NCI-H146 treated with DMSO at 0.1 percent for 48 hours (cell line): ENCODE data around the gene ITK.
A peak's percentile ranks its signal among the peaks of the same experiment; 100 is the strongest.

Source experiments
- DNase-seq: peaks from one replicate; lab custom pipeline; 2025; ENCODE audit not compliant: unreplicated experiment; lab: John Stamatoyannopoulos, UW

Gene ITK

DNA sequence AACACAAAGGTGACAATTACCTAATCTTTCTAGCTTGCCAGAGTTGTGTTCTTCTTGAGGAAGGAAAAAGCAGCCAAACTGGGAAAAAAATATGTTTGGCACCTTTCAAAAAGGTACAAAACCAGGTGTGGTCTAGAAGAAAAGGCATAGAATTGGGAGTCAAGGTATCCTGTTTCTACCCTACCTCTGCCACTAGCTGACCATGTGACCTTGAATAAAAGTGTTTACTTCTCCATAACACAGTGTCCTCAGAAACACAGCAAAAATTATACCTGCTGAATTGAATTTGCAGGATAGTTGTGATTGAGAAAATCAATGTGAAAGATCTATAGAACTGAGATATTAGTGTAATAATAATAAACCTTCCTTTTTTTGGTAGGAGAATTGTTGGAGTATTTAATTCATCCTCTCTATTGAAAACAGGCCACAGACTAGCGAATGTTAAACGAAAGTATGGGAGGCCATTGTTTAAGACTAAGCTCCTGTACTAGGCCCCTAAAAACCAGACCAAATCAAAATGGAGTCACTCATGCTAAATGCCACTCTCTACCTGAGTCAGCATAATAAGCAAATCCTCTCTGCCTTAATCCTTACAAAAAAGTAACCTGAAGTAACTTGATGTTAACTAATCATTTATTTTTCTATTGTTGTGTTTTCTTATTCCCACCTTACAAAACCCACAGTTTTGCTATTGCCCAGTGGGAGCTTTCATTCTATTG is 97.8 kb downstream of the ITK start:
- no peak for DNase-seq

DNA sequence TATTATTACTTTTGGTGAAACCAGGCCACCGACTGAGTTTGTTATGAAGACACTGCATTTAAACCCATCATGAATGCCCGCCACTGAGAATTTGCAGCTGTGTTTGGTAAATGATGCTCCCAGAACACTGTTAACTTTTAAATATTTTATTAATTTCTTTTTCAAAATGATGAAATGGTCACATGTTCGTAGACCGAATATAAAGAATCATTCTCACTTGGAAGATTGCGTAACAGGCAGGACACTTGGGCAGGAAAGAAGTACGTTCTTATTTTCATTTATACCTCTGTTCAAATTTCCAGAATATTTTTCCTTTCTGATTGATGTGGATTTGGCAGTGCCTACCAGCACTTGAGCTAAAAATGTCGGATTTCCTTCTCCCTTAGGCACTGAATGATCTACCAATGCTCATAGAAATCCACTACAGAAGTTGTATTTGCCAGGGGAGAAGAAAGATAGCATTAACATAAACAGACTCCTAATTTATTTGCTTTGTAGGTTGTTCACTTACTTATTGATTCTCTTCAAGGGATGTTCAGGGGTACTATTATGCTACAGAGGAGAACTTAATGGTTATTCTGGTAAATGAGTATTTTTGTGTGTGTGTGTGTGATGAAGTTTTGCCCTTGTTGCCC is 99.1 kb downstream of the ITK start:
- DNase-seq, result no peak

- DNase-seq, result no peak
These were observed 100.3 kb downstream of the ITK start for GRCh38 chr5:157280927-157281326.

GRCh38 chr5:157282150-157282549 is 101.5 kb downstream of the ITK start:
- no peak for DNase-seq

DNA sequence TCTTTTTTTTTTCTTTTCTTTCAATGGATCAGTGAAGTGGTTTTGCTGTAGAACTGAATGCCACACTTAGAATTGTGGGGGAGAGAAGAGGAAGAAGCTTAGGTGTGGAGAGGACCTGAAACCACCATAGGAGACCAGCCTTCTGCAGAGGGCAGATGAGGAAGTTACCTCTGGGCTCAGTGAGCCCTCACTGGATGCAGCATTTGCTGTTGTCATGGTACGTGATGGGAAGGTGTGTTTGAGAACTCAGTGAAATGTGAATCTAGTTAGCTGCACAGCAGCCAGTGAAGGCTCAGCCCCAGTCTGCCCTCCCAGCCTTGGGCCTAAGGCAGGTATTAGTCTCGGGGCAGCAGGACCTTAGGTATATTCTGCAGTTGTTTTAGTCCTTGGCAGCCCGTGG is 102.8 kb downstream of the ITK start:
- DNase-seq, result no peak

DNA sequence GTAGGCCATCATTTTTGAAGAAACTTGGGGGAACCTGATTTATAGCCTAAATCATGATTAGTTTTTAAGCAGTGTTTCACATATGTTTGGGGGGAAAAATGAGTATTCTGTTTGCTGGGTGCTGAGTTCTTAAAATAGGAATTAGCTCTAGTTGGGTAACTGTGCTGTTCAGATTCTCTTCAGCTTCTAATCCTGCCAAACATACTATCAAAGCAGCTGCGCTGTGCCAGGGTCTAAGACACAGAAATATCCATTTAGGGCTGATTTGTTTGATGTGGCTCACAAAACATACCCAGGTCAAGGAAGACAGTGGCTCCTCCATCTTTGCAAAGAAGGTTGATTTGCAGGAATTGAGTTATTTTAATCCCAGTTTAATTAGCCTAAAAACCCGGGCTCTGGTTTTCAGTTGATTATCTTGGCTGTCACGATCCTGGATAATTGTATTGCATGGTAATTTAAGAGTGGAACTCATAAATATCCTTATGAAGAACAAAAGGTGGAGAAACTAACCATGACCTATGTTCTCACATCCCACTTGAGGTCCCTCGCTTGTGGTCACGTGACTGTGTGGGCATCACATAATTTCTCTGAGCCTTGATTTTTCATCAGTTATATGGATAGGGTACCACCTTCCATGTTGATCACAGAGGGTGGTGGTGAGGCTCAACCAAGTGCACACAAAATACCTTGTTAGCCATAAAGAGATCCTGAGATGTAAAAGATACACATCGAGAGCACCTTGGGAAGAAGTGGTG is 104.0 kb downstream of the ITK start:
- DNase-seq, result no peak

- no peak for DNase-seq
These were observed 104.8 kb downstream of the ITK start for GRCh38 chr5:157285310-157286035.

DNA sequence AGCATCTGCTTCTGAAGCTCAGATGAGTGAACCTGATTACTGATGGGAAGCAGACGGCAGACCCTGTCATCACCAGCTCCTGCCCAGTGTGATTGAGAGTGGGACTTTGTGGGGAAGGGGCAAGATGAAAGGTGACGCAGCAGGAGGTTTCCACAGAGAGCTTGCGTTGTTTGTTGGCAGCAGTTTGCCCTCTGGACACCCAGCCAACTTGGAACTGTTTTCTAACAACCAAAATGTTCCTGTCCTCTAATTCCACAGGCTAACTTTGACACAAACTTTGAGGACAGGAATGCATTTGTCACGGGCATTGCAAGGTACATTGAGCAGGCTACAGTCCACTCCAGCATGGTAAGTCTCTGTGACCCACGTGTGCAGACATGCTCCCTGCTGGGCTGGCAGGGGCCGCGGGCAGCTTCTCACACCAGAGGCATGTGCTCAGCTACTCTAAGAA is 106.1 kb downstream of the ITK start:
- no peak for DNase-seq

- DNase-seq, result no peak
These were observed 107.9 kb downstream of the ITK start for GRCh38 chr5:157288405-157289163.

DNA sequence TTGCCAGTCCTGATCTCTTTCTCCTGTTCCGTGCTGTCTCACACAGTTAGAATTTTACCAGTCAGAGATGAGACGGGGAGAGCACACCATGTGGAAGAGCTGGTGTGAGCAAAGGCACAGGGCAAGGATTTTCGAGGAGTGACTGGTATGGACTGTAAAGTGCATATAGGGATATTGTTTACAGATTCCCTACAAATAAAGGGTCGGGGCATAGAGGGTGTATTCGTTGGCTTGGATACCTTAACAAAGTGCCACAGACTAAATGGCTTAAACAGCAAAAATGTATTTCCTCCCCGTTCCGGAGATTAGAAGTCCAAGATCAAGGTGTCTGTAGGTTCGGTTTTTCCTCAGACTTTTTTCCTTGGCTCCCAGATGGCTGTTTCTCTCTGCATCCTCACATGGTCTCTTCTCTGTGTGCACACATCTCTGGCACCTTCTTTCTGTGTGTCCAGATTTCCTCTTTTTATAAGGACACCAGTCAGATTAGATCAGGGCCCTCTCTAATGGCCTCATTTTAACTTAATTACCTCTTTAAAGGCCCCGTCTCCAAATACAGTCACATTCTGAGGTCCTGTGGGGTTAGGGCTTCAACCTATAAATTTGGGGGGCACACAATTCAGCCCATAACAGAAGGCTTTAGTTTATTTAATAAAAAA is 108.7 kb downstream of the ITK start:
- DNase-seq, result no peak

DNA sequence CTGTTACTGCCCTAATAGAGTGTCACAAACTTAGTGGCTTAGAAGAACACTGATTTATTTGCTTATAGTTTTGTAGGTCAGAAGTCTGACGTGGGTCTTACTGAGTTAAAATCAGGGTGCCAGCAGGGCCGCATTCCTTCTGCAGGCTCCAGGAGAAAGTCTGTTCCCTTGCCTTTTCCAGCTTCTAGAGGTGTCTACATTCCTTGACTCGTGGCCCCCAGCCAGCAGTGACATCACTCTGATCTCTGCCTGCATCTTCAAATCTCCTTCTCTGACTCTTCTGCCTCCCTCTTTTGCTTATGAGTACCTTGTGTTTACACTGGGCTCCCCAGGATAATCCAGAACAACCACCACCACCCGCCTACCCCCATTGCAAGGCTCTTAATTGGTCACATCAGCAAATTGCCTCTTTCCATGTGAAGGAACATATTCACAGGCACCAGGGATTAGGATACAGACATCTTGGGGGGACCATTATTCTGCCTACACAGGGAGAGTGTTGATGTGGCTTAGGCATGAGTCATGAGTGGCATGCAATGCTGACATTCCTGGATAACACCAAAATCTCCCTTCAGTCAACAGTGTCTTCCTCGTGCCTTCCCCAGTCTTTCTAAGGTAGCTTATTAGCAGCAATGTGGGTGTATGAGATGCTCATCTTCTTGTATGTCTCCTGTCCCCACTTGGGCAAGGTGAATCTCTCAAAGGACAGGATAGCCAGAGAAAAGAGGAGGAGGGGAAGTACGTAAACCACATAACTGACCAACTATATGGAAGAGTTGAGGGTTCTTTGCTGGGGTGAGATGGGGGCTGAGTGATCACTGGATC is 109.7 kb downstream of the ITK start:
- no peak for DNase-seq

GRCh38 chr5:157290981-157291711 is 110.5 kb downstream of the ITK start:
- DNase-seq, result no peak

- no peak for DNase-seq
These were observed 112.0 kb downstream of the ITK start for GRCh38 chr5:157292599-157292998.

GRCh38 chr5:157294407-157295091 is 113.9 kb downstream of the ITK start:
- peak; percentile 81 for DNase-seq

GRCh38 chr5:157295247-157295646 is 114.6 kb downstream of the ITK start:
- DNase-seq, result peak; percentile 71

- DNase-seq, result no peak
These were observed 119.9 kb downstream of the ITK start for GRCh38 chr5:157300564-157300963.

DNA sequence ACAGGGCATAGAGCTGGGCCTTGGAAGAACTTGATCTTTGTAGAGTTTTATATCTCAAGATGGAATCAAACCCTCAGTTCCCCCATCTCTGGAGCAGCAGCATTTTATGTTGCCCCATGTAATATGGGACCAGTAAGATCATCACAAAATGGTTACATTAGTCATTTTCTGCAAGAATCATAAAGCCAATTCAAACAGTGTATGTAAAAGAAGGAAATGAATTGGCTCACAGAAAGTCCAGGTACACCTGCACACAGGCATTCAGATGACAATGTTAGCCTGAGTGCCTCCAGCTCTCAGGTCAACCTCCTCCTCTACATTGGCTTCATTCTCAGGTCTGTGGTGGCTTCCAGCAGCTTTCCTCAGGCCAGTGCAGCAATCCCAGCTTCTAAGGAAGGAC is 120.4 kb downstream of the ITK start:
- no peak for DNase-seq

DNA sequence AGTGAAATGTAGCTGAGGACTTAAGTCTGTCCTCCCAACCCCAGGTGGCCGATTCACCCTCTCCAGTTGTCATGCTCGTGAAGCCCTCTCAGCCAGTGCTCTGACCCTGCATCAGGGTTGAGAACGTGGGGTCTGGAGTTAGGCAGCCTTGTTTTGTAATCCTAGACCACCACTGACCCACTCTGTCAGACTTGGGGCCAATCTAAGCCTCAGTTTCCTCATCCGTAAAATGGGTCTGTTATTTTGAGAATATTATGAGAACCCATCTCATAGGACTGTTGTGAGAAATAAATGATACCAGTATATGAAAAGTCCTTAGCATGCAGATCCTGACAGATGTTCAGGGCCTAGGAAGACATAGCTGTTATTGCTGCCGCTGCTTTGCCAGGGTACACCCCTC is 122.4 kb downstream of the ITK start:
- no peak for DNase-seq
